ACC112 (cell line): ENCODE measurements around the gene DHCR7.

Experiments used
- H2AFZ ChIP-seq: fragments of 200-600 bp; sonication (generic); one replicate; pipeline ENCODE4 v1.6.0; 2017; ENCODE audit warnings: antibody characterized with exemption, low read length; ENCODE audit not compliant: unreplicated experiment
- H3K27ac ChIP-seq: fragments of 200-600 bp; sonication (generic); 2 replicates; pipeline ENCODE4 v1.5.1; 2014; ENCODE audit warnings: low read depth, mild to moderate bottlenecking, antibody characterized with exemption, low read length, moderate library complexity
- H3K27me3 ChIP-seq: fragments of 200-600 bp; sonication (generic); 2 replicates; pipeline ENCODE4 v1.6.1; 2014; ENCODE audit warnings: mild to moderate bottlenecking, antibody characterized with exemption, low read length, moderate library complexity, mixed read lengths; ENCODE audit not compliant: insufficient read depth
- H3K36me3 ChIP-seq: fragments of 200-600 bp; sonication (generic); 2 replicates; pipeline ENCODE4 v1.6.1; 2016; ENCODE audit warnings: mild to moderate bottlenecking, antibody characterized with exemption, low read length, moderate library complexity, mixed read lengths; ENCODE audit not compliant: insufficient read depth
- H3K4me1 ChIP-seq: fragments of 200-600 bp; sonication (generic); one replicate; pipeline ENCODE4 v1.6.1; 2016; ENCODE audit warnings: low read length, mixed read lengths; ENCODE audit not compliant: insufficient read depth, unreplicated experiment, control insufficient read depth
- H3K4me3 ChIP-seq: fragments of 200-600 bp; sonication (generic); 2 replicates; pipeline ENCODE4 v1.5.1; 2014; ENCODE audit warnings: mild to moderate bottlenecking, low read depth, low read length
- H3K79me2 ChIP-seq: fragments of 200-600 bp; sonication (generic); one replicate; pipeline ENCODE4 v1.6.0; 2016; ENCODE audit warnings: low read length; ENCODE audit not compliant: control insufficient read depth, unreplicated experiment, insufficient read depth

DHCR7 gene

GRCh38 chr11:71448257-71449171 lies at the start of gene DHCR7:
Gene DHCR7 (minus strand): TSS chr11:71448393. CDS start chr11:71444952, 3,441 bp downstream.
- H3K4me3 ChIP-seq: peak within 1 kb of the TSS; percentile 99
- H3K4me1 ChIP-seq: peaks cover 8% of the 10 kb centered on the region
- H3K36me3 ChIP-seq: peaks cover 29% of the 10 kb centered on the region
- no peaks in the 10 kb centered on the region for H3K27me3 ChIP-seq
- peaks cover 13% of the 10 kb centered on the region for H3K79me2 ChIP-seq
- H2AFZ ChIP-seq: peak within 1 kb of the TSS; percentile 89
- H3K27ac ChIP-seq: no peak within 1 kb of the TSS

- H2AFZ ChIP-seq: no peak overlapping the region
- no peaks in the 10 kb centered on the region for H3K4me1 ChIP-seq
- no peaks in the 10 kb centered on the region for H3K27me3 ChIP-seq
- no peak overlapping the region for H3K4me3 ChIP-seq
- H3K27ac ChIP-seq: no peak overlapping the region
- H3K36me3 ChIP-seq: peaks cover 22% of the 10 kb centered on the region
- no peaks in the 10 kb centered on the region for H3K79me2 ChIP-seq
Measured at GRCh38 chr11:71496421-71496820, 48.2 kb upstream of the DHCR7 start.

DNA sequence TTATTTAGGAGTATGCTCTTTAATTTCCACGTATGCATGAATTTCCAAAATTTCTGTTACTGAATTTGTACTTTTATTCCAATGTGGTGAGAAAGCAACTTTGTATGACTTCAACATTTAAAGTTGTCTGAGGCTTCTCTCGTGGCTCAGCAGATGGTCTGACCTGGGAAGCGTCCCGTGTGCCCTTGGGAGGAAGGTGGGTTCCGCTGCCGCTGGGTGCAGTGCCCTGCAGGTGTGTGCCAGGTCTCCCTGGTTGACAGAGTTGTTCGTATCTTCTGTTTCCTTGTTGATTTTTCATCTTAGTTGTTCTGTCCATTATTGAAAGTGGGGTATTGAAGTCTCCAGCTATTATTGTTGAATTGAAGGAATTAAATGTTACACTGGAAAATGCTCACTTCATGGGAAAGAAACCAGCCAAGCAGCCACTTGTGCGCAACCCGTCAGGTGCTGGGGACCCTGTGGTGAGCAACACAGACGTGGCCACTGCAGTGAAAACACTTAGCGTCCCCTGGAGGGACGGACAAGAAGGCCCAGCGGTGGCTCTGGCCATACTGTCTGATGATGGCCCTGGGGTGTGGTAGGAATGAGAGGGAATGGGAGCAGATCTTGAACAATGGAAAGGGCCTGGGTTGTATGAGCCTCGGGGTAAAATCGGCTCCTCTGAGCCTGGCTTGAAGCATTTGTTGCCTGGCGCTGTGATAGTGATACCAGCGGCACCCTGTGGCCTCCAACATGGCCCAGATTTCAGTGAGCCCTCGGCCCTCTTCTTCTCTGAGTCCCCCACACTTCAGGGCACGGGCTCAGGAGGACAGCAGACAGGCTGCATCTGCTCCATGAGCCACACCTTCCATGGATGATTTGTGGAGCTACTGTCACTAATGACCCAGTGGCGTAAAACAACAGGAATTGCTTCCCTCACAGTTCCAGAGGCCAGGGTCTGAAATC lies 47.4 kb upstream of the DHCR7 start:
- Histone ChIP-seq H3K79me2 (no peaks in the 10 kb centered on the region), H2AFZ (no peak overlapping the region), H3K4me1 (no peaks in the 10 kb centered on the region), H3K27me3 (no peaks in the 10 kb centered on the region), H3K4me3 (no peak overlapping the region), H3K36me3 (peaks cover 22% of the 10 kb centered on the region), H3K27ac (no peak overlapping the region)

- Histone ChIP-seq H3K27me3 (no peaks in the 10 kb centered on the region), H3K79me2 (no peaks in the 10 kb centered on the region), H2AFZ (no peak overlapping the region), H3K36me3 (no peaks in the 10 kb centered on the region), H3K27ac (no peak overlapping the region), H3K4me1 (peaks cover 8% of the 10 kb centered on the region), H3K4me3 (no peak overlapping the region)
Measured at GRCh38 chr11:71491940-71492339, 43.7 kb upstream of the DHCR7 start.

GRCh38 chr11:71491531-71491930 lies 43.3 kb upstream of the DHCR7 start:
- Histone ChIP-seq H3K36me3 (peaks cover under 1% of the 10 kb centered on the region; the same call in 1 of the 2 replicates), H3K4me3 (no peak overlapping the region), H3K27ac (no peak overlapping the region), H3K27me3 (no peaks in the 10 kb centered on the region), H2AFZ (no peak overlapping the region), H3K4me1 (peaks cover 8% of the 10 kb centered on the region), H3K79me2 (no peaks in the 10 kb centered on the region)

GRCh38 chr11:71490731-71491390 lies 42.7 kb upstream of the DHCR7 start:
- Histone ChIP-seq H2AFZ (no peak overlapping the region), H3K4me3 (no peak overlapping the region), H3K27me3 (no peaks in the 10 kb centered on the region), H3K36me3 (peaks cover 4% of the 10 kb centered on the region; the same call in 1 of the 2 replicates), H3K27ac (no peak overlapping the region), H3K79me2 (no peaks in the 10 kb centered on the region), H3K4me1 (peaks cover 8% of the 10 kb centered on the region)

DNA sequence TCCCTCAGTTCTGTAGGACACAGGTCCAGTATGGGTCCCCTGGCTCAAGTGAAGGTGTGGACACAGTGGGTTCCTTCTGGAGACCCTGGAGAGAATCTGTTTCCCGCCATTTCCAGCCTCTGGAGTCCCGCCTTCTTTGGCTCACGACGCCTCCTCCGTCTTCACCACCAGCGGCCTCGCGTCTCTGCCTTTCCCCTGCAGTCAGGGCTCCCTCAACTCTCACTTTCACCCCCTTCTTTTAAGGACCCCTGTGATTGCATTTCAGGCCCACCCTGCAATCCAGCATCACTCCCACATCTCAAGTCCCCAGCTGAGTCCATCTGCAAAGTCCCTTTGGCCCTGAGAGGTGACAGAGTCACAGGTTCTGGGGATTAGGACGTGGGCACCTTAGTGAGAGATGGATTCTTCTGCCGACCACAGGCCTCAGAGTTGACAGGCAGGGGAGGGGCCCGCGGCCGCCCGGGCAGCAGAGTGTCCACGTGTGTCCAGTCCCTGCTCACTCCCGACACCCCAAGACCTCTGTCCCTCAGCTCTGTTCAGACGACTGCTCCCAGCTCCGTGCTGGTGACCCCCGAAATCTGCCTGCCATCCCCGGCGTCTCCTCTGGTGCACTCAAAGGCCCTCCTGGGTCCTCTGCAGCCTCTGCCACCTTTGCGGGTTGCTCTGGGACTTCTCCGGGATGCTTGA lies 42.0 kb upstream of the DHCR7 start:
- peaks cover 4% of the 10 kb centered on the region; the same call in 1 of the 2 replicates for H3K36me3 ChIP-seq
- H3K27me3 ChIP-seq: no peaks in the 10 kb centered on the region
- H3K4me1 ChIP-seq: peaks cover 8% of the 10 kb centered on the region
- no peak overlapping the region for H3K27ac ChIP-seq
- H3K79me2 ChIP-seq: no peaks in the 10 kb centered on the region
- H2AFZ ChIP-seq: no peak overlapping the region
- no peak overlapping the region for H3K4me3 ChIP-seq

DNA sequence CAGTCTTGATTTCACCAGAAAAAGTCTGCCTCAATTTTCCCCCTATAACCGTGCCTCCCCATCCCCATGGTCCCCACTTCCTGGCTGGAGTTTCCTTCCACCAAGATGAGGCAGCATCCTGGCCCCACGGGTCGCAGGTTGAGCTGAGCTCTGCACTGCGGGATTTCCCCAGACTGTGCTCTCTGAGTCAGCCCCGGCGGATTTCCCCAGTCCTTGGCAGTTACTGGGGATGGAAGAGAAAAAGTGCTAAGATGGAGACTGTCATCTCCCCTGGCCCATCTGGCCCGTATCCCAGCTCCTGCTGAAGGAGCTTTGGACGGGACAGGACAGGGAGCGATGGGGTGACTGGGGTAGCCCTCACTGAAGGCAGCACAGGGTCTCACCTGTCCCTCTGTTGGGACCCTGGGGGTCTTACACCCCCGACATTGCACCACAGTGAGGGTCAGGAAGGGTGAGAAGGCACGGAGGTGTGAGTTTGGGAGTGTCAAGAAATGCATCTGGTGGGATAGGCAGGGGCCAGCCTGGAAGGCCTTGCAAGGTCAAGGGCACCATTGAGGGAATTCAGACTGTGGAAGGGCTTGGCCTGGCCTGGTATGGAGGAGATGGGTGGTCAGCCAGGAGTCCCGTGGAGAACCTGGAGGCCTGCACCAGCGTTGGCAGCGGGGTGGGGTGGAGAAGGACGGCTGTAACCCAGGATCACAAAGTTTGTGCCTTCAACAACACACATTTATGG lies 41.3 kb upstream of the DHCR7 start:
- no peak overlapping the region for H3K27ac ChIP-seq
- H3K27me3 ChIP-seq: no peaks in the 10 kb centered on the region
- no peaks in the 10 kb centered on the region for H3K79me2 ChIP-seq
- no peak overlapping the region for H2AFZ ChIP-seq
- H3K4me1 ChIP-seq: peaks cover 8% of the 10 kb centered on the region
- H3K4me3 ChIP-seq: no peak overlapping the region
- H3K36me3 ChIP-seq: peaks cover 4% of the 10 kb centered on the region; the same call in 1 of the 2 replicates

DNA sequence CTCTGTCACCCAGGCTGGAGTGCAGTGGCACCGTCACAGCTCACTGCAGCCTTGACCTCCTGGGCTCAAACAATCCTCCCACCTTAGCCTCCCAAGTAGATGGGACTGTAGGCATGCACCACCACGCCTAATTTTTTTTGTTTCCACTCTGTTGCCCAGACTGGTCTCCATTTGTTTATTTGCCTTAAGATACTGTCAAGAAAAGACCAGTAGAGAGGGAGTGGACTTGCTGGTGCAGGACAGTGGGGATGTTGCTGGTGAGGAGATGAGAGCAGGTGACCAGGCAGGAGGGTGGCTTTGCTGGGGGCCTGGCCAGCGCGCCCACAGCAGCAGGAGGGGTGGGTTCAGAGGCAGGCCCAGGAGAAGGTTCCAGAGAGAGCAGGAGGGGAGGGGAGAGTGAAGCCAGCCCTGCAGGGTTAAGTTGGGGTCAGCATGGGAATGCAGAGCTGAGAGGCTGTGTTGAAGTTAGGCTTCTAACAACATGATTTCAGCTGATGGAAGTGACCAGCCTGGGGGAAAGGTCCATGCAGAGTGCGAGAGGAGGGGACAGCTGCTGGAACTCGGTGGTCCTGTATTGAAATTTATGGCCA lies 40.6 kb upstream of the DHCR7 start:
- Histone ChIP-seq H2AFZ (no peak overlapping the region), H3K27me3 (no peaks in the 10 kb centered on the region), H3K79me2 (no peaks in the 10 kb centered on the region), H3K27ac (no peak overlapping the region), H3K36me3 (peaks cover 10% of the 10 kb centered on the region; the same call in 1 of the 2 replicates), H3K4me3 (no peak overlapping the region), H3K4me1 (peaks cover 8% of the 10 kb centered on the region)
